WTC11 (cell line): ENCODE measurements around the gene SPEM3. TPM values are rescaled to one million over a fixed set of nuclear protein-coding genes. Genes with fewer than 3 reads are reported as not detected.

ENCODE experiments used
- ATAC-seq: fragments of 200-7000 bp; cut with Tn5 transposase; 2 replicates; pipeline ENCODE4 v1.10.0; 2021; ENCODE audit warnings: mild to moderate bottlenecking, moderate library complexity
- CTCF ChIA-PET: fragments of 300-600 bp; sonication (Branson Sonifier 250); formaldehyde crosslinking; loops from one replicate; lab custom pipeline; 2021; ENCODE audit warnings: antibody characterized with exemption; lab: Charles Lee
- POLR2A ChIA-PET: fragments of 350-600 bp; sonication (Branson Sonifier 250); formaldehyde crosslinking; loops from one replicate; lab custom pipeline; 2021; ENCODE audit warnings: antibody characterized with exemption; lab: Charles Lee
- DNase-seq: peaks from one replicate; pipeline ENCODE4 v3.0.0; 2021; ENCODE audit warnings: low spot score
- H3K27ac Mint-ChIP-seq: 2 replicates; pipeline ENCODE4 v1.8.0; 2021; ENCODE audit warnings: mixed read lengths
- H3K27me3 Mint-ChIP-seq: 2 replicates; pipeline ENCODE4 v1.8.0; 2021; ENCODE audit warnings: low read depth, mild to moderate bottlenecking, moderate library complexity, mixed read lengths
- H3K36me3 Mint-ChIP-seq: 2 replicates; pipeline ENCODE4 v1.8.0; 2021; ENCODE audit warnings: mixed read lengths
- H3K4me1 Mint-ChIP-seq: 2 replicates; pipeline ENCODE4 v1.8.0; 2022; ENCODE audit warnings: mixed read lengths
- H3K4me3 Mint-ChIP-seq: 2 replicates; pipeline ENCODE4 v1.8.0; 2021; ENCODE audit warnings: mild to moderate bottlenecking, moderate library complexity, mixed read lengths
- H3K9me3 Mint-ChIP-seq: 2 replicates; pipeline ENCODE4 v1.8.0; 2021; ENCODE audit warnings: mixed read lengths
- CREM ChIP-seq: sonication (generic); formaldehyde crosslinking; IDR thresholded peaks from 2 replicates; pipeline ENCODE4 v1.8.1; 2022; ENCODE audit warnings: mild to moderate bottlenecking, missing genetic modification reagents, moderate library complexity
- ESRRA ChIP-seq: sonication (generic); formaldehyde crosslinking; IDR thresholded peaks from 2 replicates; pipeline ENCODE4 v1.8.1; 2022; ENCODE audit warnings: mild to moderate bottlenecking, missing genetic modification reagents, borderline replicate concordance
- FOXJ3 ChIP-seq: sonication (generic); formaldehyde crosslinking; IDR thresholded peaks from 2 replicates; pipeline ENCODE4 v1.9.0; 2021; ENCODE audit warnings: missing genetic modification reagents, mild to moderate bottlenecking, borderline replicate concordance
- HMGA2 ChIP-seq: fragments of 250-450 bp; sonication (Bioruptor Pico); IDR thresholded peaks from 2 replicates; pipeline ENCODE4 v1.4.0; 2021; ENCODE audit warnings: mild to moderate bottlenecking, moderate library complexity
- MXD4 ChIP-seq: fragments of 250-450 bp; sonication (Bioruptor Pico); IDR thresholded peaks from 2 replicates; pipeline ENCODE4 v1.8.0; 2021; ENCODE audit warnings: mild to moderate bottlenecking, moderate library complexity, borderline replicate concordance
- NFE2L1 ChIP-seq: sonication (generic); formaldehyde crosslinking; IDR thresholded peaks from 2 replicates; pipeline ENCODE4 v1.8.1; 2023; ENCODE audit warnings: missing genetic modification reagents
- SOX15 ChIP-seq: fragments of 250-450 bp; sonication (Bioruptor Pico); IDR thresholded peaks from 2 replicates; pipeline ENCODE4 v1.9.0; 2021; ENCODE audit warnings: mild to moderate bottlenecking
- ZNF219 ChIP-seq: sonication (generic); formaldehyde crosslinking; IDR thresholded peaks from 2 replicates; pipeline ENCODE4 v1.8.0; 2023; ENCODE audit warnings: missing genetic modification reagents, mild to moderate bottlenecking, borderline replicate concordance
- ZNF317 ChIP-seq: sonication (generic); formaldehyde crosslinking; IDR thresholded peaks from 2 replicates; pipeline ENCODE4 v1.8.1; 2023; ENCODE audit warnings: low read depth, mild to moderate bottlenecking, moderate library complexity, missing genetic modification reagents, borderline replicate concordance
- ZNF416 ChIP-seq: fragments of 250-450 bp; sonication (Bioruptor Pico); IDR thresholded peaks from 2 replicates; pipeline ENCODE4 v1.9.0; 2021; ENCODE audit warnings: mild to moderate bottlenecking, inconsistent platforms
- ZNF671 ChIP-seq: fragments of 250-450 bp; sonication (Bioruptor Pico); IDR thresholded peaks from 2 replicates; pipeline ENCODE4 v1.8.0; 2021; ENCODE audit warnings: mild to moderate bottlenecking
- total RNA-seq: library from RNA; stranded (reverse); gene quantifications from 3 replicates; pipeline ENCODE4 v1.2.3, GENCODE V29; 2021
- TF ChIP-seq, protein P1 (sequence below): sonication (generic); formaldehyde crosslinking; IDR thresholded peaks from 2 replicates; pipeline ENCODE4 v1.8.1; 2023; ENCODE audit warnings: mild to moderate bottlenecking, missing genetic modification reagents, moderate library complexity
- TF ChIP-seq, protein P2 (sequence below): sonication (generic); formaldehyde crosslinking; IDR thresholded peaks from 2 replicates; pipeline ENCODE4 v1.8.1; 2023; ENCODE audit warnings: mild to moderate bottlenecking, missing genetic modification reagents, moderate library complexity
- TF ChIP-seq, protein P3 (sequence below): sonication (generic); formaldehyde crosslinking; IDR thresholded peaks from 2 replicates; pipeline ENCODE4 v1.8.0; 2023; ENCODE audit warnings: missing genetic modification reagents, mild to moderate bottlenecking, borderline replicate concordance
- TF ChIP-seq, protein P4 (sequence below): sonication (generic); formaldehyde crosslinking; IDR thresholded peaks from 2 replicates; pipeline ENCODE4 v1.8.0; 2023; ENCODE audit warnings: mild to moderate bottlenecking, missing genetic modification reagents
- TF ChIP-seq, protein P5 (sequence below): sonication (generic); formaldehyde crosslinking; IDR thresholded peaks from 2 replicates; pipeline ENCODE4 v1.8.0; 2022; ENCODE audit warnings: mild to moderate bottlenecking, missing genetic modification reagents
- TF ChIP-seq, protein P6 (sequence below): sonication (generic); formaldehyde crosslinking; IDR thresholded peaks from 2 replicates; pipeline ENCODE4 v1.8.0; 2022; ENCODE audit warnings: missing genetic modification reagents
- TF ChIP-seq, protein P7 (sequence below): fragments of 250-450 bp; sonication (Bioruptor Pico); IDR thresholded peaks from 2 replicates; pipeline ENCODE4 v1.9.0; 2021; ENCODE audit warnings: mild to moderate bottlenecking, borderline replicate concordance

The SPEM3 gene
- total RNA-seq, 1 experiment from 2014 or later, result not detected

DNA sequence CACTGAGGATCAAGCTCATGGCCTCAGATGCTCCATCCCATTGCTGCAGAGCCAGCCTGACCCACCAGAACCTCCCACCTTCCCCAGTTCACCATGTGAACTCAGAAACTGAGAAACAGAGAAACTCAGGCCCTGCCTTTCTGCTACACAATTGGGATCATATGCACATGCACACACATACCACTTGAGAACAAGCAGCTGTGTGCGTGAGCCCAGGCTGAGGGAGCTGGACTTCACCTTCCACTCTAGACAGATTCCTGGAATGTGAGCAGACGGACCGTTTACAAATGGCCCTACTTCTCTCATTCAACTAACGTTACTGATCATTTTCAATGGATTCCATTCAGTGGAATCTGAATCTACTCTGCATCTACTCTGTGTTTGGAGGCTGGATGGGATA lies 5.0 kb upstream of the SPEM3 start (continued):
- TF ChIP-seq ZNF416, result no peak
- no peak for TF ChIP-seq CREM (CRISPR knock-in tag)

DNA sequence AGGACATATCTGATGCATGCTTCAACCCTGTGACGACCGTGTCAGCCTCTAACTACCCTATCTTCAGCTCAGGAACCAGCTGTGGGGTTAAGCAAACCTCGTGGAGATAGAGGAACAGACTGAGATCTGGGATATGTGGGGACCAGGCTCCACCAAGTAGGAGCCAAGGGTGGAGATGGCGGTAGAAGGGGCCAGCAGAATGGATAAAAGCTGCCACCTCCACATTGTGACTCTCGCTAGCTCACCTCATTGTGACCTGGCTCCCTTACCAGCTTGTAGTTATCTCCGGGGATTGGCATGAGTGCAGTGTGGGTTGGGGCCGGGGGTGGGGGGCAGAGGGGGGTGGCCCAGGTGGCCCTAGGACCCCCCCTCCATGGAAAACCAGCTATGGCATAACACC lies 3.3 kb upstream of the SPEM3 start, which contains the start of gene SPEM2:
Gene SPEM2, plus strand, starts transcription at position 301 of the 400 bp plus-strand sequence. Its CDS starts 73 bp downstream, at position 374.
- H3K4me3 Mint-ChIP-seq, result no peak within 1 kb of the TSS
- POLR2A ChIA-PET, result no interaction called here
- DNase-seq, result no peak
- no peak within 1 kb of the TSS for H3K27ac Mint-ChIP-seq
- ATAC-seq, result no peak
- CTCF ChIA-PET, result interaction anchor here (1.0 to 3.3 kb wide), 5 partner anchors 12 to 135 kb away, joined by 3 to 8 read pairs (median 6); partner anchors contain the start of gene PLSCR3
- no peaks in the 10 kb centered on the region for H3K36me3 Mint-ChIP-seq
- 0 out of 2 replicates have a peak, but pooled peaks cover 3% of the 10 kb centered on the region for H3K4me1 Mint-ChIP-seq
- H3K27me3 Mint-ChIP-seq, result no peaks in the 10 kb centered on the region; the same call in 1 of the 2 replicates
- H3K9me3 Mint-ChIP-seq, result no peaks in the 10 kb centered on the region
- TF ChIP-seq, protein P1, sequence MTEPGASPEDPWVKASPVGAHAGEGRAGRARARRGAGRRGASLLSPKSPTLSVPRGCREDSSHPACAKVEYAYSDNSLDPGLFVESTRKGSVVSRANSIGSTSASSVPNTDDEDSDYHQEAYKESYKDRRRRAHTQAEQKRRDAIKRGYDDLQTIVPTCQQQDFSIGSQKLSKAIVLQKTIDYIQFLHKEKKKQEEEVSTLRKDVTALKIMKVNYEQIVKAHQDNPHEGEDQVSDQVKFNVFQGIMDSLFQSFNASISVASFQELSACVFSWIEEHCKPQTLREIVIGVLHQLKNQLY (CRISPR knock-in tag), result no peak
- no peak for TF ChIP-seq HMGA2 (CRISPR knock-in tag)
- TF ChIP-seq MXD4, result no peak
- TF ChIP-seq NFE2L1, result no peak
- TF ChIP-seq, protein P2, sequence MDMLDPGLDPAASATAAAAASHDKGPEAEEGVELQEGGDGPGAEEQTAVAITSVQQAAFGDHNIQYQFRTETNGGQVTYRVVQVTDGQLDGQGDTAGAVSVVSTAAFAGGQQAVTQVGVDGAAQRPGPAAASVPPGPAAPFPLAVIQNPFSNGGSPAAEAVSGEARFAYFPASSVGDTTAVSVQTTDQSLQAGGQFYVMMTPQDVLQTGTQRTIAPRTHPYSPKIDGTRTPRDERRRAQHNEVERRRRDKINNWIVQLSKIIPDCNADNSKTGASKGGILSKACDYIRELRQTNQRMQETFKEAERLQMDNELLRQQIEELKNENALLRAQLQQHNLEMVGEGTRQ, result no peak
- no peak for TF ChIP-seq ZNF317
- TF ChIP-seq, protein P3, sequence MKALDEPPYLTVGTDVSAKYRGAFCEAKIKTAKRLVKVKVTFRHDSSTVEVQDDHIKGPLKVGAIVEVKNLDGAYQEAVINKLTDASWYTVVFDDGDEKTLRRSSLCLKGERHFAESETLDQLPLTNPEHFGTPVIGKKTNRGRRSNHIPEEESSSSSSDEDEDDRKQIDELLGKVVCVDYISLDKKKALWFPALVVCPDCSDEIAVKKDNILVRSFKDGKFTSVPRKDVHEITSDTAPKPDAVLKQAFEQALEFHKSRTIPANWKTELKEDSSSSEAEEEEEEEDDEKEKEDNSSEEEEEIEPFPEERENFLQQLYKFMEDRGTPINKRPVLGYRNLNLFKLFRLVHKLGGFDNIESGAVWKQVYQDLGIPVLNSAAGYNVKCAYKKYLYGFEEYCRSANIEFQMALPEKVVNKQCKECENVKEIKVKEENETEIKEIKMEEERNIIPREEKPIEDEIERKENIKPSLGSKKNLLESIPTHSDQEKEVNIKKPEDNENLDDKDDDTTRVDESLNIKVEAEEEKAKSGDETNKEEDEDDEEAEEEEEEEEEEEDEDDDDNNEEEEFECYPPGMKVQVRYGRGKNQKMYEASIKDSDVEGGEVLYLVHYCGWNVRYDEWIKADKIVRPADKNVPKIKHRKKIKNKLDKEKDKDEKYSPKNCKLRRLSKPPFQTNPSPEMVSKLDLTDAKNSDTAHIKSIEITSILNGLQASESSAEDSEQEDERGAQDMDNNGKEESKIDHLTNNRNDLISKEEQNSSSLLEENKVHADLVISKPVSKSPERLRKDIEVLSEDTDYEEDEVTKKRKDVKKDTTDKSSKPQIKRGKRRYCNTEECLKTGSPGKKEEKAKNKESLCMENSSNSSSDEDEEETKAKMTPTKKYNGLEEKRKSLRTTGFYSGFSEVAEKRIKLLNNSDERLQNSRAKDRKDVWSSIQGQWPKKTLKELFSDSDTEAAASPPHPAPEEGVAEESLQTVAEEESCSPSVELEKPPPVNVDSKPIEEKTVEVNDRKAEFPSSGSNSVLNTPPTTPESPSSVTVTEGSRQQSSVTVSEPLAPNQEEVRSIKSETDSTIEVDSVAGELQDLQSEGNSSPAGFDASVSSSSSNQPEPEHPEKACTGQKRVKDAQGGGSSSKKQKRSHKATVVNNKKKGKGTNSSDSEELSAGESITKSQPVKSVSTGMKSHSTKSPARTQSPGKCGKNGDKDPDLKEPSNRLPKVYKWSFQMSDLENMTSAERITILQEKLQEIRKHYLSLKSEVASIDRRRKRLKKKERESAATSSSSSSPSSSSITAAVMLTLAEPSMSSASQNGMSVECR (CRISPR knock-in tag), result no peak
- TF ChIP-seq FOXJ3 (CRISPR knock-in tag), result no peak
- no peak for TF ChIP-seq ZNF671 (CRISPR knock-in tag)
- TF ChIP-seq, protein P4, sequence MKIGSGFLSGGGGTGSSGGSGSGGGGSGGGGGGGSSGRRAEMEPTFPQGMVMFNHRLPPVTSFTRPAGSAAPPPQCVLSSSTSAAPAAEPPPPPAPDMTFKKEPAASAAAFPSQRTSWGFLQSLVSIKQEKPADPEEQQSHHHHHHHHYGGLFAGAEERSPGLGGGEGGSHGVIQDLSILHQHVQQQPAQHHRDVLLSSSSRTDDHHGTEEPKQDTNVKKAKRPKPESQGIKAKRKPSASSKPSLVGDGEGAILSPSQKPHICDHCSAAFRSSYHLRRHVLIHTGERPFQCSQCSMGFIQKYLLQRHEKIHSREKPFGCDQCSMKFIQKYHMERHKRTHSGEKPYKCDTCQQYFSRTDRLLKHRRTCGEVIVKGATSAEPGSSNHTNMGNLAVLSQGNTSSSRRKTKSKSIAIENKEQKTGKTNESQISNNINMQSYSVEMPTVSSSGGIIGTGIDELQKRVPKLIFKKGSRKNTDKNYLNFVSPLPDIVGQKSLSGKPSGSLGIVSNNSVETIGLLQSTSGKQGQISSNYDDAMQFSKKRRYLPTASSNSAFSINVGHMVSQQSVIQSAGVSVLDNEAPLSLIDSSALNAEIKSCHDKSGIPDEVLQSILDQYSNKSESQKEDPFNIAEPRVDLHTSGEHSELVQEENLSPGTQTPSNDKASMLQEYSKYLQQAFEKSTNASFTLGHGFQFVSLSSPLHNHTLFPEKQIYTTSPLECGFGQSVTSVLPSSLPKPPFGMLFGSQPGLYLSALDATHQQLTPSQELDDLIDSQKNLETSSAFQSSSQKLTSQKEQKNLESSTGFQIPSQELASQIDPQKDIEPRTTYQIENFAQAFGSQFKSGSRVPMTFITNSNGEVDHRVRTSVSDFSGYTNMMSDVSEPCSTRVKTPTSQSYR (CRISPR knock-in tag), result no peak
- no peak for TF ChIP-seq ZNF219 (CRISPR knock-in tag)
- TF ChIP-seq, protein P5, sequence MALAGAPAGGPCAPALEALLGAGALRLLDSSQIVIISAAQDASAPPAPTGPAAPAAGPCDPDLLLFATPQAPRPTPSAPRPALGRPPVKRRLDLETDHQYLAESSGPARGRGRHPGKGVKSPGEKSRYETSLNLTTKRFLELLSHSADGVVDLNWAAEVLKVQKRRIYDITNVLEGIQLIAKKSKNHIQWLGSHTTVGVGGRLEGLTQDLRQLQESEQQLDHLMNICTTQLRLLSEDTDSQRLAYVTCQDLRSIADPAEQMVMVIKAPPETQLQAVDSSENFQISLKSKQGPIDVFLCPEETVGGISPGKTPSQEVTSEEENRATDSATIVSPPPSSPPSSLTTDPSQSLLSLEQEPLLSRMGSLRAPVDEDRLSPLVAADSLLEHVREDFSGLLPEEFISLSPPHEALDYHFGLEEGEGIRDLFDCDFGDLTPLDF, result no peak
- TF ChIP-seq, protein P6, sequence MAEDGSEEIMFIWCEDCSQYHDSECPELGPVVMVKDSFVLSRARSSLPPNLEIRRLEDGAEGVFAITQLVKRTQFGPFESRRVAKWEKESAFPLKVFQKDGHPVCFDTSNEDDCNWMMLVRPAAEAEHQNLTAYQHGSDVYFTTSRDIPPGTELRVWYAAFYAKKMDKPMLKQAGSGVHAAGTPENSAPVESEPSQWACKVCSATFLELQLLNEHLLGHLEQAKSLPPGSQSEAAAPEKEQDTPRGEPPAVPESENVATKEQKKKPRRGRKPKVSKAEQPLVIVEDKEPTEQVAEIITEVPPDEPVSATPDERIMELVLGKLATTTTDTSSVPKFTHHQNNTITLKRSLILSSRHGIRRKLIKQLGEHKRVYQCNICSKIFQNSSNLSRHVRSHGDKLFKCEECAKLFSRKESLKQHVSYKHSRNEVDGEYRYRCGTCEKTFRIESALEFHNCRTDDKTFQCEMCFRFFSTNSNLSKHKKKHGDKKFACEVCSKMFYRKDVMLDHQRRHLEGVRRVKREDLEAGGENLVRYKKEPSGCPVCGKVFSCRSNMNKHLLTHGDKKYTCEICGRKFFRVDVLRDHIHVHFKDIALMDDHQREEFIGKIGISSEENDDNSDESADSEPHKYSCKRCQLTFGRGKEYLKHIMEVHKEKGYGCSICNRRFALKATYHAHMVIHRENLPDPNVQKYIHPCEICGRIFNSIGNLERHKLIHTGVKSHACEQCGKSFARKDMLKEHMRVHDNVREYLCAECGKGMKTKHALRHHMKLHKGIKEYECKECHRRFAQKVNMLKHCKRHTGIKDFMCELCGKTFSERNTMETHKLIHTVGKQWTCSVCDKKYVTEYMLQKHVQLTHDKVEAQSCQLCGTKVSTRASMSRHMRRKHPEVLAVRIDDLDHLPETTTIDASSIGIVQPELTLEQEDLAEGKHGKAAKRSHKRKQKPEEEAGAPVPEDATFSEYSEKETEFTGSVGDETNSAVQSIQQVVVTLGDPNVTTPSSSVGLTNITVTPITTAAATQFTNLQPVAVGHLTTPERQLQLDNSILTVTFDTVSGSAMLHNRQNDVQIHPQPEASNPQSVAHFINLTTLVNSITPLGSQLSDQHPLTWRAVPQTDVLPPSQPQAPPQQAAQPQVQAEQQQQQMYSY (CRISPR knock-in tag), result no peak
- no peak for TF ChIP-seq ESRRA (CRISPR knock-in tag)
- TF ChIP-seq, protein P7, sequence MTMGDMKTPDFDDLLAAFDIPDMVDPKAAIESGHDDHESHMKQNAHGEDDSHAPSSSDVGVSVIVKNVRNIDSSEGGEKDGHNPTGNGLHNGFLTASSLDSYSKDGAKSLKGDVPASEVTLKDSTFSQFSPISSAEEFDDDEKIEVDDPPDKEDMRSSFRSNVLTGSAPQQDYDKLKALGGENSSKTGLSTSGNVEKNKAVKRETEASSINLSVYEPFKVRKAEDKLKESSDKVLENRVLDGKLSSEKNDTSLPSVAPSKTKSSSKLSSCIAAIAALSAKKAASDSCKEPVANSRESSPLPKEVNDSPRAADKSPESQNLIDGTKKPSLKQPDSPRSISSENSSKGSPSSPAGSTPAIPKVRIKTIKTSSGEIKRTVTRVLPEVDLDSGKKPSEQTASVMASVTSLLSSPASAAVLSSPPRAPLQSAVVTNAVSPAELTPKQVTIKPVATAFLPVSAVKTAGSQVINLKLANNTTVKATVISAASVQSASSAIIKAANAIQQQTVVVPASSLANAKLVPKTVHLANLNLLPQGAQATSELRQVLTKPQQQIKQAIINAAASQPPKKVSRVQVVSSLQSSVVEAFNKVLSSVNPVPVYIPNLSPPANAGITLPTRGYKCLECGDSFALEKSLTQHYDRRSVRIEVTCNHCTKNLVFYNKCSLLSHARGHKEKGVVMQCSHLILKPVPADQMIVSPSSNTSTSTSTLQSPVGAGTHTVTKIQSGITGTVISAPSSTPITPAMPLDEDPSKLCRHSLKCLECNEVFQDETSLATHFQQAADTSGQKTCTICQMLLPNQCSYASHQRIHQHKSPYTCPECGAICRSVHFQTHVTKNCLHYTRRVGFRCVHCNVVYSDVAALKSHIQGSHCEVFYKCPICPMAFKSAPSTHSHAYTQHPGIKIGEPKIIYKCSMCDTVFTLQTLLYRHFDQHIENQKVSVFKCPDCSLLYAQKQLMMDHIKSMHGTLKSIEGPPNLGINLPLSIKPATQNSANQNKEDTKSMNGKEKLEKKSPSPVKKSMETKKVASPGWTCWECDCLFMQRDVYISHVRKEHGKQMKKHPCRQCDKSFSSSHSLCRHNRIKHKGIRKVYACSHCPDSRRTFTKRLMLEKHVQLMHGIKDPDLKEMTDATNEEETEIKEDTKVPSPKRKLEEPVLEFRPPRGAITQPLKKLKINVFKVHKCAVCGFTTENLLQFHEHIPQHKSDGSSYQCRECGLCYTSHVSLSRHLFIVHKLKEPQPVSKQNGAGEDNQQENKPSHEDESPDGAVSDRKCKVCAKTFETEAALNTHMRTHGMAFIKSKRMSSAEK, result no peak
- TF ChIP-seq ZNF416, result no peak
- no peak for TF ChIP-seq SOX15 (CRISPR knock-in tag)
